ENCODE measurements around the gene SERPINC1.

SERPINC1 gene

GRCh38 chr1:173857363-173857917 lies 59.7 kb downstream of the SERPINC1 start:
- Histone ChIP-seq H2AFZ (ENCODE audit: low read length) (no peak overlapping the region), H3K9ac (ENCODE audit: low read length) (no peak overlapping the region), H3K79me2 (ENCODE audit: insufficient read depth, low read length) (no peaks in the 10 kb centered on the region), H3K9me3 (ENCODE audit: low read length) (no peaks in the 10 kb centered on the region), H3F3A (ENCODE audit: insufficient read depth, low read length) (0 out of 2 replicates have a peak, but pooled peaks cover 6% of the 10 kb centered on the region), H3K4me1 (ENCODE audit: insufficient read depth, low read length, severe bottlenecking) (peaks cover under 1% of the 10 kb centered on the region), H3K4me3 (ENCODE audit: low read depth, low read length, poor library complexity, severe bottlenecking) (no peak overlapping the region), H3K27ac (ENCODE audit: low read depth, low read length, poor library complexity, severe bottlenecking) (no peak overlapping the region), H3K36me3 (ENCODE audit: insufficient read depth, low read length) (peaks cover 73% of the 10 kb centered on the region), H3K27me3 (ENCODE audit: insufficient read depth, low read length) (no peaks in the 10 kb centered on the region), H4K20me1 (ENCODE audit: insufficient read depth, low read length) (no peaks in the 10 kb centered on the region), H3K9me2 (ENCODE audit: low read depth, low read length) (no peaks in the 10 kb centered on the region), H3K4me2 (ENCODE audit: low read length) (no peak overlapping the region)
- TF ChIP-seq, protein P1, sequence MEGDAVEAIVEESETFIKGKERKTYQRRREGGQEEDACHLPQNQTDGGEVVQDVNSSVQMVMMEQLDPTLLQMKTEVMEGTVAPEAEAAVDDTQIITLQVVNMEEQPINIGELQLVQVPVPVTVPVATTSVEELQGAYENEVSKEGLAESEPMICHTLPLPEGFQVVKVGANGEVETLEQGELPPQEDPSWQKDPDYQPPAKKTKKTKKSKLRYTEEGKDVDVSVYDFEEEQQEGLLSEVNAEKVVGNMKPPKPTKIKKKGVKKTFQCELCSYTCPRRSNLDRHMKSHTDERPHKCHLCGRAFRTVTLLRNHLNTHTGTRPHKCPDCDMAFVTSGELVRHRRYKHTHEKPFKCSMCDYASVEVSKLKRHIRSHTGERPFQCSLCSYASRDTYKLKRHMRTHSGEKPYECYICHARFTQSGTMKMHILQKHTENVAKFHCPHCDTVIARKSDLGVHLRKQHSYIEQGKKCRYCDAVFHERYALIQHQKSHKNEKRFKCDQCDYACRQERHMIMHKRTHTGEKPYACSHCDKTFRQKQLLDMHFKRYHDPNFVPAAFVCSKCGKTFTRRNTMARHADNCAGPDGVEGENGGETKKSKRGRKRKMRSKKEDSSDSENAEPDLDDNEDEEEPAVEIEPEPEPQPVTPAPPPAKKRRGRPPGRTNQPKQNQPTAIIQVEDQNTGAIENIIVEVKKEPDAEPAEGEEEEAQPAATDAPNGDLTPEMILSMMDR (IDR thresholded peaks at IDR 0.05; ENCODE audit: low read length): no peak
- TF ChIP-seq EZH2 (IDR thresholded peaks at IDR 0.05; ENCODE audit: borderline replicate concordance, low read length): no peak

DNA sequence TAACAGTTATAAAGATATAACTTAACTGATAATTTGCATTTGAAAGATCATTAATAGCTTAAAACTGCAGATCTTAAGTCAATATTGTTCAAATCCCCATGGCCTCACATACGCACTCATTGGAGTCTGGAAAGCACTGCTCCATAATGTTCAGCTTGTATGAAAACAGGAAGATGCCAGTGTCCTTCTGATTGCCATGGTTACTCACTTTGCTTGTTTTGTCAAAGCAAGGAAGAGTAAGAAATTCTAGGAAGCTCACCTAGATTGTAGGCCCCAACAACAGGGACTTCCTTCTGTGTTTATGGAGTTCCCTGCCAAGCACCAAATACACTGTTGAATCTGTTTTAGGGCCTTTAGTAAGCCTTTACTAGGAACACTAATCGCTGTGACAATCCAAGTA lies 60.2 kb downstream of the SERPINC1 start:
- H3K79me2 ChIP-seq (ENCODE audit: insufficient read depth, low read length): no peaks in the 10 kb centered on the region
- no peak overlapping the region for H3K4me3 ChIP-seq (ENCODE audit: low read depth, low read length, poor library complexity, severe bottlenecking)
- no peak overlapping the region for H3K4me2 ChIP-seq (ENCODE audit: low read length)
- TF ChIP-seq EZH2 (IDR thresholded peaks at IDR 0.05; ENCODE audit: borderline replicate concordance, low read length): no peak
- TF ChIP-seq, protein P1 (IDR thresholded peaks at IDR 0.05; ENCODE audit: low read length): no peak
- H3K27ac ChIP-seq (ENCODE audit: low read depth, low read length, poor library complexity, severe bottlenecking): no peak overlapping the region
- H3K9me3 ChIP-seq (ENCODE audit: low read length): no peaks in the 10 kb centered on the region
- 0 out of 2 replicates have a peak, but pooled peaks cover 4% of the 10 kb centered on the region for H3F3A ChIP-seq (ENCODE audit: insufficient read depth, low read length)
- no peaks in the 10 kb centered on the region for H4K20me1 ChIP-seq (ENCODE audit: insufficient read depth, low read length)
- no peaks in the 10 kb centered on the region for H3K27me3 ChIP-seq (ENCODE audit: insufficient read depth, low read length)
- no peak overlapping the region for H2AFZ ChIP-seq (ENCODE audit: low read length)
- peaks cover 72% of the 10 kb centered on the region for H3K36me3 ChIP-seq (ENCODE audit: insufficient read depth, low read length)
- H3K9ac ChIP-seq (ENCODE audit: low read length): no peak overlapping the region
- no peaks in the 10 kb centered on the region for H3K4me1 ChIP-seq (ENCODE audit: insufficient read depth, low read length, severe bottlenecking)
- H3K9me2 ChIP-seq (ENCODE audit: low read depth, low read length): no peaks in the 10 kb centered on the region

GRCh38 chr1:173856014-173856413 lies 61.1 kb downstream of the SERPINC1 start:
- no peak overlapping the region for H3K9ac ChIP-seq (ENCODE audit: low read length)
- H2AFZ ChIP-seq (ENCODE audit: low read length): no peak overlapping the region
- peaks cover 71% of the 10 kb centered on the region for H3K36me3 ChIP-seq (ENCODE audit: insufficient read depth, low read length)
- H3K4me3 ChIP-seq (ENCODE audit: low read depth, low read length, poor library complexity, severe bottlenecking): no peak overlapping the region
- no peaks in the 10 kb centered on the region for H3K79me2 ChIP-seq (ENCODE audit: insufficient read depth, low read length)
- H3K27me3 ChIP-seq (ENCODE audit: insufficient read depth, low read length): no peaks in the 10 kb centered on the region
- no peaks in the 10 kb centered on the region for H4K20me1 ChIP-seq (ENCODE audit: insufficient read depth, low read length)
- no peaks in the 10 kb centered on the region for H3F3A ChIP-seq (ENCODE audit: insufficient read depth, low read length)
- no peak overlapping the region for H3K27ac ChIP-seq (ENCODE audit: low read depth, low read length, poor library complexity, severe bottlenecking)
- no peak overlapping the region for H3K4me2 ChIP-seq (ENCODE audit: low read length)
- H3K4me1 ChIP-seq (ENCODE audit: insufficient read depth, low read length, severe bottlenecking): no peaks in the 10 kb centered on the region
- TF ChIP-seq EZH2 (IDR thresholded peaks at IDR 0.05; ENCODE audit: borderline replicate concordance, low read length): no peak
- TF ChIP-seq, protein P1 (IDR thresholded peaks at IDR 0.05; ENCODE audit: low read length): no peak
- H3K9me3 ChIP-seq (ENCODE audit: low read length): no peaks in the 10 kb centered on the region
- H3K9me2 ChIP-seq (ENCODE audit: low read depth, low read length): no peaks in the 10 kb centered on the region

Measured in OCI-LY1 (cell line).